Testis (tissue), 3 donors: ENCODE data around the gene CELSR3. TPM values are rescaled to one million over a fixed set of nuclear protein-coding genes. Genes with fewer than 3 reads are reported as not detected.

ENCODE experiments used
- DNase-seq: peaks from one replicate; pipeline ENCODE4 v3.0.0-alpha.2; 2019
- H3K27ac ChIP-seq, 2 donors: fragments of 200-600 bp; sonication (generic); one replicate each; pipeline ENCODE4 v1.5.1; 2019
- H3K27me3 ChIP-seq: fragments of 200-600 bp; sonication (generic); one replicate; pipeline ENCODE4 v1.5.1; 2019
- H3K36me3 ChIP-seq: fragments of 200-600 bp; sonication (generic); one replicate; pipeline ENCODE4 v1.5.1; 2017; ENCODE audit warnings: low read depth; ENCODE audit errors: missing control alignments
- H3K4me1 ChIP-seq: fragments of 200-600 bp; sonication (generic); one replicate; pipeline ENCODE4 v1.5.1; 2019
- H3K4me3 ChIP-seq, 2 donors: fragments of 200-600 bp; sonication (generic); one replicate each; pipeline ENCODE4 v1.5.1; 2017 to 2019
- H3K9me3 ChIP-seq: fragments of 200-600 bp; sonication (generic); one replicate; pipeline ENCODE4 v1.5.1; 2017
- CTCF ChIP-seq, 3 experiments: fragments of 450-650 bp in 2 of 3; fragments of 200-600 bp in 1 of 3; sonication (generic) in 1 of 3; IDR thresholded peaks; one replicate each; pipeline ENCODE4 v1.5.1; 2016 to 2019; ENCODE audit warnings: antibody characterized with exemption in 3 of 3, mild to moderate bottlenecking in 2 of 3, moderate library complexity in 1 of 3
- POLR2A ChIP-seq: fragments of 450-650 bp; IDR thresholded peaks from one replicate; pipeline ENCODE4 v1.6.1; 2017; ENCODE audit warnings: antibody characterized with exemption, mild to moderate bottlenecking, moderate library complexity
- WGBS, 2 donors: methylation state at CpG; one replicate each; pipeline ENCODE4 v1.1.5; 2018; 5-methylcytosine and 5-hydroxymethylcytosine counted together
- intact Hi-C: fragments of 100-400 bp; cut with DNase I; formaldehyde crosslinking; loops from one replicate; pipeline ENCODE4 v1.15.1; 2023; ENCODE audit warnings: low total_unique reads
- microRNA-seq, 2 donors: library from miRNA; unstranded; fragments of <30 nt; microRNA quantifications; one replicate each; pipeline ENCODE4, GENCODE V29; 2016; ENCODE audit warnings: borderline number of aligned reads in 2 of 2, borderline replicate concordance in 1 of 2
- polyA plus RNA-seq: library from polyadenylated mRNA; stranded (reverse); fragments of 350-450 nt; fragmentation: Illumina TruSeq; extraction: RNeasy Lipid Tissue Mini Kit (QIAGEN cat#74804); gene quantifications from one replicate; pipeline ENCODE4 v1.2.3, GENCODE V29; 2014; ENCODE audit warnings: low read depth, low replicate concordance; ENCODE audit not compliant: insufficient read depth
- small RNA-seq, 2 donors: library from RNA; depleted of rRNA; stranded (forward); fragments of <200 nt; gene quantifications; one replicate each; pipeline ENCODE3, GENCODE V24; 2016
- total RNA-seq, 2 donors: library from RNA; depleted of rRNA; stranded (reverse); fragments of >200 nt; gene quantifications; one replicate each; pipeline ENCODE4 v1.2.3, GENCODE V29; 2016

CELSR3 gene
- total and polyA plus RNA-seq, 3 donors from 2014 or later = 13.5 to 17.5 (median 14.3) TPM

GRCh38 chr3:48591886-48592518 lies 70.7 kb downstream of the CELSR3 start:
- Histone ChIP-seq H3K4me1 (peaks cover 9% of the 10 kb centered on the region), H3K36me3 (no peaks in the 10 kb centered on the region), H3K27ac (no peak overlapping the region), H3K9me3 (no peaks in the 10 kb centered on the region), H3K27me3 (no peaks in the 10 kb centered on the region), H3K4me3 (no peak overlapping the region)
- TF ChIP-seq POLR2A (no peak), CTCF (IDR thresholded peaks at IDR 0.05) (no peak)
- 94 to 98% methylated on average over 6 to 18 of the region's 22 CpGs for WGBS, 2 donors
- intact Hi-C loops = no loop called here
- no peak for DNase-seq

GRCh38 chr3:48591436-48591835 lies 71.2 kb downstream of the CELSR3 start:
- peaks cover 9% of the 10 kb centered on the region for H3K4me1 ChIP-seq
- H3K9me3 ChIP-seq = no peaks in the 10 kb centered on the region
- no peak overlapping the region for H3K27ac ChIP-seq
- no peak for TF ChIP-seq POLR2A
- TF ChIP-seq CTCF (IDR thresholded peaks at IDR 0.05) = no peak
- no peaks in the 10 kb centered on the region for H3K36me3 ChIP-seq
- intact Hi-C loops = no loop called here
- DNase-seq = no peak
- 89% methylated on average over 14 of the region's 14 CpGs; no CpG with 5 or more reads in 1 of the 2 donors for WGBS, 2 donors
- no peak overlapping the region for H3K4me3 ChIP-seq
- H3K27me3 ChIP-seq = no peaks in the 10 kb centered on the region

- H3K27me3 ChIP-seq = no peaks in the 10 kb centered on the region
- H3K9me3 ChIP-seq = no peaks in the 10 kb centered on the region
- no peak for DNase-seq
- intact Hi-C loops = no loop called here
- TF ChIP-seq CTCF (IDR thresholded peaks at IDR 0.05) = no peak
- no peak for TF ChIP-seq POLR2A
- WGBS, 2 donors = 89 to 91% methylated on average over 4 to 15 of the region's 15 CpGs
- no peak overlapping the region for H3K27ac ChIP-seq
- no peaks in the 10 kb centered on the region for H3K36me3 ChIP-seq
- H3K4me1 ChIP-seq = no peaks in the 10 kb centered on the region
- no peak overlapping the region for H3K4me3 ChIP-seq
Measured at GRCh38 chr3:48588230-48588629, 74.5 kb downstream of the CELSR3 start.

GRCh38 chr3:48587686-48588085 lies 75.0 kb downstream of the CELSR3 start:
- TF ChIP-seq POLR2A (no peak), CTCF (IDR thresholded peaks at IDR 0.05) (no peak)
- Histone ChIP-seq H3K27me3 (no peaks in the 10 kb centered on the region), H3K4me1 (no peaks in the 10 kb centered on the region), H3K27ac (no peak overlapping the region), H3K9me3 (no peaks in the 10 kb centered on the region), H3K36me3 (no peaks in the 10 kb centered on the region), H3K4me3 (no peak overlapping the region)
- intact Hi-C loops = no loop called here
- DNase-seq = no peak
- WGBS, 2 donors = 86 to 92% methylated on average over 5 to 11 of the region's 11 CpGs

Small RNA genes lying within 50 kb of the gene (microRNA-seq; reads per million reads assigned to microRNA genes)
- gene MIR4793 = 0 reads per million in 2 donors

Small RNA genes lying within 50 kb of the gene (small RNA-seq; reads per million reads assigned to genes)
- gene AC141002.1 = 0 reads per million in 2 donors

Other genes with a start within 250 kb of the CELSR3 start
- gene PLXNB1, start 232.8 kb downstream of the CELSR3 start, total RNA-seq = 10 to 100 TPM; 70.2 to 79.2 TPM
- 41.5 TPM for gene PLXNB1, start 232.8 kb downstream of the CELSR3 start, polyA plus RNA-seq
- gene CCDC51, start 222.8 kb downstream of the CELSR3 start, total RNA-seq = 10 to 100 TPM; 11.7 to 16.0 TPM
- 16.0 TPM for gene CCDC51, start 222.8 kb downstream of the CELSR3 start, polyA plus RNA-seq
- 100 to 1,000 TPM; 380 to 393 TPM for gene TMA7, start 222.6 kb downstream of the CELSR3 start, total RNA-seq
- gene TMA7, start 222.6 kb downstream of the CELSR3 start, polyA plus RNA-seq = 425 TPM
- gene ATRIP, start 216.1 kb downstream of the CELSR3 start, total RNA-seq = 10 to 100 TPM; 25.0 to 26.3 TPM
- 56.5 TPM for gene ATRIP, start 216.1 kb downstream of the CELSR3 start, polyA plus RNA-seq
- 100 to 1,000 TPM; 101 to 146 TPM for gene SHISA5, start 158.7 kb downstream of the CELSR3 start, total RNA-seq
- gene SHISA5, start 158.7 kb downstream of the CELSR3 start, polyA plus RNA-seq = 117 TPM
- 100 to 1,000 TPM; 134 to 136 TPM for gene PFKFB4, start 106.1 kb downstream of the CELSR3 start, total RNA-seq
- gene PFKFB4, start 106.1 kb downstream of the CELSR3 start, polyA plus RNA-seq = 57.3 TPM
- gene UCN2, start 99.1 kb downstream of the CELSR3 start, total RNA-seq = 1 to 10 TPM in 1 of 2 donors, under 1 TPM in 1; 0.87 to 1.2 TPM
- 0.86 TPM for gene UCN2, start 99.1 kb downstream of the CELSR3 start, polyA plus RNA-seq
- 10 to 100 TPM; 34.1 to 39.1 TPM for gene COL7A1, start 67.6 kb downstream of the CELSR3 start, total RNA-seq
- 19.9 TPM for gene COL7A1, start 67.6 kb downstream of the CELSR3 start, polyA plus RNA-seq
- 100 to 1,000 TPM; 282 to 287 TPM for gene UQCRC1, start 53.2 kb downstream of the CELSR3 start, total RNA-seq
- 281 TPM for gene UQCRC1, start 53.2 kb downstream of the CELSR3 start, polyA plus RNA-seq
- gene TMEM89, start 41.1 kb downstream of the CELSR3 start, total RNA-seq = 10 to 100 TPM in 1 of 2 donors, 1 to 10 TPM in 1; 8.7 to 14.8 TPM
- gene TMEM89, start 41.1 kb downstream of the CELSR3 start, polyA plus RNA-seq = 16.1 TPM
- 10 to 100 TPM; 24.6 to 32.9 TPM for gene SLC26A6, start 27.4 kb downstream of the CELSR3 start, total RNA-seq
- gene SLC26A6, start 27.4 kb downstream of the CELSR3 start, polyA plus RNA-seq = 12.3 TPM
- gene NCKIPSD, start 23.0 kb upstream of the CELSR3 start, total RNA-seq = 10 to 100 TPM; 69.4 to 81.3 TPM
- 30.1 TPM for gene NCKIPSD, start 23.0 kb upstream of the CELSR3 start, polyA plus RNA-seq
- 100 to 1,000 TPM; 114 to 148 TPM for gene IP6K2, start 54.3 kb upstream of the CELSR3 start, total RNA-seq
- gene IP6K2, start 54.3 kb upstream of the CELSR3 start, polyA plus RNA-seq = 113 TPM
- 100 to 1,000 TPM in 1 of 2 donors, 10 to 100 TPM in 1; 52.2 to 150 TPM for gene PRKAR2A, start 185.0 kb upstream of the CELSR3 start, total RNA-seq
- gene PRKAR2A, start 185.0 kb upstream of the CELSR3 start, polyA plus RNA-seq = 166 TPM
- 10 to 100 TPM; 13.0 to 15.7 TPM for gene SLC25A20, start 236.0 kb upstream of the CELSR3 start, total RNA-seq
- 19.6 TPM for gene SLC25A20, start 236.0 kb upstream of the CELSR3 start, polyA plus RNA-seq